GM12891 (cell line): ENCODE results near the gene ADAT3.
"Not testable (repeated sequence)": the region's sequence is repeated elsewhere in the genome, so short reads cannot be mapped to it uniquely, and the experiment has no call there.

Experiments used
- DNase-seq: peaks from one replicate; pipeline ENCODE4 v3.0.0; 2011; ENCODE audit warnings: low spot score; ENCODE audit not compliant: insufficient read length
- FAIRE-seq: peaks from 2 replicates; lab custom pipeline; 2011; peaks lifted over from hg19 to GRCh38; lab: Jason Lieb, UNC
- PAX5 ChIP-seq: IDR thresholded peaks from 2 replicates; pipeline ENCODE4 v1.6.1; 2011; ENCODE audit warnings: low read length, moderate library complexity, mild to moderate bottlenecking; ENCODE audit not compliant: insufficient read depth, severe bottlenecking
- POLR2A ChIP-seq: IDR thresholded peaks from 2 replicates; pipeline ENCODE4 v1.6.1; 2011; ENCODE audit warnings: low read depth, low read length, control low read depth
- POLR2AphosphoS5 ChIP-seq: IDR thresholded peaks from 2 replicates; pipeline ENCODE4 v1.6.1; 2011; ENCODE audit warnings: low read depth, low read length, control low read depth
- POU2F2 ChIP-seq: IDR thresholded peaks from 2 replicates; pipeline ENCODE4 v1.6.1; 2011; ENCODE audit warnings: low read depth, mild to moderate bottlenecking, control low read depth, low read length, moderate library complexity
- SPI1 ChIP-seq: IDR thresholded peaks from 2 replicates; pipeline ENCODE4 v1.6.1; 2011; ENCODE audit warnings: low read depth, low read length, control low read depth
- TAF1 ChIP-seq: IDR thresholded peaks from 2 replicates; pipeline ENCODE4 v1.6.1; 2011; ENCODE audit warnings: low read depth, low read length, control low read depth

The ADAT3 gene

GRCh38 chr19:1883784-1884183 lies 21.4 kb upstream of the ADAT3 start:
- no peak for TF ChIP-seq POLR2A
- TF ChIP-seq POU2F2: 0 out of 2 replicates have a peak, but pooled peaks have one; percentile 11
- TF ChIP-seq PAX5: no peak
- no peak for DNase-seq
- FAIRE-seq: peak; percentile 31

DNA sequence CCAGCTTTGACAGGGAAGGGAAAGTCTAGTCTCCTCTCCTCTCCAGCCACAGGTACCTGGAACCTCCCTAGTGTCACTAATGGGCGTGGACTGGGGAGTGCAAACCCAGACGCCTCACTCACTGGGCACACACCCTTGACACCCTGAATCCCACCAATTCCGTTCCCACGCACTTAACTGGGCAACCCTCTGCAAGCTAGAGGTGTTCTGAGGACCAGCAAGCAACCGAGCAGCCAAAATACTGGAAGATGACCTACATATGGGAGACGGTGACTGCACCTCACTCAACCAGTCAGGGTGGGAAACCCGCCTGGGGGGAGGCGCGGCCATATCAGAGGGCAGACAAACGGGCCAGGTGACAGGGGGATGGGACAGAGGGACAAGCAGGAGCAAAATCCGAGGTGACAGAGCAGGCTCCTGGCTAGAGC lies 20.9 kb upstream of the ADAT3 start:
- peak; percentile 78 for FAIRE-seq
- DNase-seq: no peak
- no peak for TF ChIP-seq PAX5
- no peak for TF ChIP-seq POU2F2
- TF ChIP-seq POLR2AphosphoS5: no peak
- no peak for TF ChIP-seq SPI1
- no peak for TF ChIP-seq TAF1
- TF ChIP-seq POLR2A: no peak

- FAIRE-seq (no peak), DNase-seq (no peak)
- TF ChIP-seq SPI1 (no peak), POLR2AphosphoS5 (no peak), POU2F2 (no peak), TAF1 (no peak), POLR2A (no peak), PAX5 (no peak)
Measured at GRCh38 chr19:1884719-1885334, 20.4 kb upstream of the ADAT3 start.

DNA sequence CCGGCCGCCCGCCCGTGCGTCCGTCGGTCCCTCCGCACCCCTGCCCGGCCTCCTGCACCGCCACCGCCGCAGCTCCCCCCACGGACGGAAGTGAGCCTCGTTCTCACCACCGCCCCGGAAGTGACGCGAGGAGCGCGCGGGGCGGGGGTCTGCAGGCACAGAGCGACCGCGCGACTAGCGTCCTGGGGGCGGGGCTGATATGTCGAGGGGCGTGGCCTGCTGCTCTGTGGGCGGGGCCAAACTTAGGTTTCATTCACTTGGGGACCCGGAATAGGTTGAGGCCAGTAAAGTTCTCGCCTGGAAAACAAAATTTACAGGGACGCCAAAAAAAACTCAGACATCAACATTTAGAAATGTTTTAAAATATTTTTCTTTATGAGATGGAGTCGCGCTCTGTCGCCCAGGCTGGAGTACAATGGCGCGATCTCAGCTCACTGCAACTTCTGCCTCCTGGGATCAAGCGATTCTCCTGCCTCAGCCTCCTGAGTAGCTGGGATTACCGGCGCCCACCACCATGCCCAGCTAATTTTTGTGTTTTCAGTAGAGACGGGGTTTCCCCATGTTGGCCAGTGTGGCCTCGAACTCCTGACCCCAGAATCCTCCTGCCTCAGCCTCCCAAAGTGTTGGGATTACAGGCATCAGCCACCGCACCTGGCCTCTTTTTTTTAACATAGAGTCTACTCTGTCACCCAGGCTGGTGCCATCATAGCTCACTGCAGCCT lies 19.6 kb upstream of the ADAT3 start, which contains the start of gene ABHD17A:
ABHD17A (minus strand) TSS at position 99 of the 722 bp plus-strand sequence. CDS start 3,930 bp downstream, outside the sequence.
- FAIRE-seq (peak; percentile 99), DNase-seq (peak; percentile 96)
- TF ChIP-seq SPI1 (peak; percentile 5; the same call in 1 of the 2 replicates), PAX5 (peak; percentile 6)

GRCh38 chr19:1886360-1886759 lies 18.8 kb upstream of the ADAT3 start:
- not testable (repeated sequence) for DNase-seq, FAIRE-seq

DNA sequence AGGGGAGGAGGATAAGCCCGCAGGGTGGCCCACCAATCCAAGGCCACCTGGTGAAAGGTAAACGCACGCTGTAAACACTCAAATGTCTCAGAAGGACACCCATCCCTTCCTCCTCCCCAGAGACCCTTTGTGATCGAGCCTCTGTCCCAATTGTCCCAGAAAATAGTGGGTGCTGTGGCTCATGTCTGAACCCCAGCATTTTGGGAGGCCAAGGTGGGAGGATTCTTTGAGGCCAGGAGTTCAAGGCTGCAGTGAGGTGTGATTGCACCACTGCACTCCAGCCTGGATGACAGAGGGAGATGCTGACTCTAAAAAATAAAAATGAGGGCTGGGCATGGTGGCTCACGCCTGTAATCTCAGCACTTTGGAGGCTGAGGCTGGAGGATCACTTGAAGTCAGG lies 16.8 kb upstream of the ADAT3 start:
- no peak for FAIRE-seq
- no peak for DNase-seq
- no peak for TF ChIP-seq TAF1
- no peak for TF ChIP-seq SPI1
- TF ChIP-seq POLR2A: no peak
- TF ChIP-seq POU2F2: no peak
- no peak for TF ChIP-seq PAX5
- no peak for TF ChIP-seq POLR2AphosphoS5

GRCh38 chr19:1889907-1890306 lies 15.3 kb upstream of the ADAT3 start:
- TF ChIP-seq POLR2AphosphoS5 (no peak), POLR2A (no peak), PAX5 (no peak), SPI1 (no peak), TAF1 (no peak), POU2F2 (no peak)
- no peak for FAIRE-seq
- DNase-seq: no peak

GRCh38 chr19:1893791-1894190 lies 11.4 kb upstream of the ADAT3 start:
- TF ChIP-seq POLR2AphosphoS5: no peak
- no peak for TF ChIP-seq POU2F2
- TF ChIP-seq POLR2A: no peak
- TF ChIP-seq TAF1: no peak
- no peak for TF ChIP-seq PAX5
- TF ChIP-seq SPI1: no peak
- no peak for FAIRE-seq
- DNase-seq: no peak

- FAIRE-seq (no peak), DNase-seq (no peak)
- TF ChIP-seq POU2F2 (no peak), PAX5 (no peak), TAF1 (no peak), POLR2A (no peak), SPI1 (no peak), POLR2AphosphoS5 (no peak)
Measured at GRCh38 chr19:1896508-1896907, 8.7 kb upstream of the ADAT3 start.

- no peak for FAIRE-seq
- no peak for TF ChIP-seq POLR2AphosphoS5
- TF ChIP-seq SPI1: no peak
- TF ChIP-seq TAF1: no peak
- no peak for TF ChIP-seq POLR2A
- no peak for TF ChIP-seq PAX5
- TF ChIP-seq POU2F2: no peak
- no peak for DNase-seq
Measured at GRCh38 chr19:1901940-1902404, 3.2 kb upstream of the ADAT3 start.
